Activated CD8-positive, alpha-beta memory T cell treated with anti-CD3 and anti-CD28 coated beads, Interleukin-2, amount 50 U/mL, for 1 hour (primary cell): ENCODE data around the gene IL1RAPL2.
"Not testable (repeated sequence)": the region's sequence is repeated elsewhere in the genome, so short reads cannot be mapped to it uniquely, and the experiment has no call there.

Source experiments
- DNase-seq: peaks from one replicate; pipeline ENCODE4 v3.0.0-alpha.2; 2020; ENCODE audit errors: extremely low read depth

The IL1RAPL2 gene

GRCh38 chrX:105168577-105168976 is 602.6 kb downstream of the IL1RAPL2 start:
- DNase-seq, result no peak

- no peak for DNase-seq
Measured at GRCh38 chrX:105173071-105173470, 607.1 kb downstream of the IL1RAPL2 start.

- DNase-seq, result no peak
Measured at GRCh38 chrX:105179644-105180043, 613.6 kb downstream of the IL1RAPL2 start.

- no peak for DNase-seq
Measured at GRCh38 chrX:105189093-105189492, 623.1 kb downstream of the IL1RAPL2 start.

GRCh38 chrX:105190252-105190853 is 624.4 kb downstream of the IL1RAPL2 start:
- DNase-seq, result no peak

- DNase-seq, result no peak
Measured at GRCh38 chrX:105191878-105192277, 625.9 kb downstream of the IL1RAPL2 start.

- DNase-seq, result no peak
Measured at GRCh38 chrX:105209406-105209805, 643.4 kb downstream of the IL1RAPL2 start.

- no peak for DNase-seq
Measured at GRCh38 chrX:105210258-105210657, 644.3 kb downstream of the IL1RAPL2 start.

- DNase-seq, result no peak
Measured at GRCh38 chrX:105211066-105211575, 645.1 kb downstream of the IL1RAPL2 start.

- DNase-seq, result no peak
Measured at GRCh38 chrX:105219454-105220401, 653.7 kb downstream of the IL1RAPL2 start.

- no peak for DNase-seq
Measured at GRCh38 chrX:105220636-105221035, 654.6 kb downstream of the IL1RAPL2 start, which contains the start of gene TEX13A. Gene TEX13A, minus strand, starts transcription at chrX:105220694. Its CDS starts 297 bp downstream, at chrX:105220397.

- DNase-seq, result no peak
Measured at GRCh38 chrX:105221374-105221773, 655.4 kb downstream of the IL1RAPL2 start.

GRCh38 chrX:105226499-105226898 is 660.5 kb downstream of the IL1RAPL2 start:
- DNase-seq, result no peak

GRCh38 chrX:105228602-105229001 is 662.6 kb downstream of the IL1RAPL2 start:
- no peak for DNase-seq

GRCh38 chrX:105229146-105229545 is 663.1 kb downstream of the IL1RAPL2 start:
- no peak for DNase-seq

- not testable (repeated sequence) for DNase-seq
Measured at GRCh38 chrX:105237407-105237806, 671.4 kb downstream of the IL1RAPL2 start.

GRCh38 chrX:105241056-105241455 is 675.1 kb downstream of the IL1RAPL2 start:
- DNase-seq, result no peak

- no peak for DNase-seq
Measured at GRCh38 chrX:105260291-105261043, 694.5 kb downstream of the IL1RAPL2 start.

GRCh38 chrX:105263171-105263570 is 697.2 kb downstream of the IL1RAPL2 start:
- DNase-seq, result no peak

GRCh38 chrX:105263801-105264200 is 697.8 kb downstream of the IL1RAPL2 start:
- no peak for DNase-seq

- no peak for DNase-seq
Measured at GRCh38 chrX:105265093-105265492, 699.1 kb downstream of the IL1RAPL2 start.

- no peak for DNase-seq
Measured at GRCh38 chrX:105266456-105266855, 700.5 kb downstream of the IL1RAPL2 start.
